GM23338 (cell line): Measurements from ENCODE around the gene SLC35D1. TPM values are rescaled to one million over a fixed set of nuclear protein-coding genes. Genes with fewer than 3 reads are reported as not detected.

Source experiments
- ATAC-seq: fragments of 200-7000 bp; cut with Tn5 transposase; 3 replicates; pipeline ENCODE4 v1.9.1; 2020
- DNase-seq: peaks from one replicate; pipeline ENCODE4 v3.0.0-alpha.2; 2015; ENCODE audit warnings: low spot score
- H2AFZ ChIP-seq: fragments of 200-600 bp; sonication (generic); 2 replicates; pipeline ENCODE4 v1.8.0; 2016; ENCODE audit warnings: antibody characterized with exemption, mild to moderate bottlenecking, moderate library complexity
- H3F3A ChIP-seq: fragments of 200-600 bp; sonication (generic); replicated peaks from 2 replicates; pipeline ENCODE4 v1.8.0; 2017; ENCODE audit warnings: antibody characterized with exemption, mixed run types, low read depth
- H3K27ac ChIP-seq: fragments of 200-600 bp; sonication (generic); 2 replicates; pipeline ENCODE4 v1.6.1; 2016; ENCODE audit warnings: low read depth
- H3K27me3 ChIP-seq: fragments of 200-600 bp; sonication (generic); 2 replicates; pipeline ENCODE4 v1.8.0; 2016; ENCODE audit warnings: mild to moderate bottlenecking, mixed run types, moderate library complexity; ENCODE audit not compliant: insufficient read depth
- H3K36me3 ChIP-seq: fragments of 200-600 bp; sonication (generic); 2 replicates; pipeline ENCODE4 v1.8.0; 2016; ENCODE audit warnings: mild to moderate bottlenecking; ENCODE audit not compliant: insufficient read depth
- H3K4me1 ChIP-seq: fragments of 200-600 bp; sonication (generic); 2 replicates; pipeline ENCODE4 v1.8.0; 2016; ENCODE audit warnings: mild to moderate bottlenecking, moderate library complexity; ENCODE audit not compliant: insufficient read depth
- H3K4me2 ChIP-seq: fragments of 200-600 bp; sonication (generic); 2 replicates; pipeline ENCODE4 v1.7.1; 2017; ENCODE audit warnings: mixed run types
- H3K4me3 ChIP-seq: fragments of 200-600 bp; sonication (generic); 2 replicates; pipeline ENCODE4 v1.6.1; 2016; ENCODE audit warnings: mixed run types
- H3K79me2 ChIP-seq: fragments of 200-600 bp; sonication (generic); replicated peaks from 2 replicates; pipeline ENCODE4 v1.8.0; 2017; ENCODE audit warnings: mild to moderate bottlenecking; ENCODE audit not compliant: insufficient read depth
- H3K9me2 ChIP-seq: fragments of 200-600 bp; sonication (generic); 2 replicates; pipeline ENCODE4 v1.8.0; 2017; ENCODE audit not compliant: insufficient read depth
- H4K20me1 ChIP-seq: fragments of 200-600 bp; sonication (generic); replicated peaks from 2 replicates; pipeline ENCODE4 v1.8.0; 2017; ENCODE audit warnings: mild to moderate bottlenecking; ENCODE audit not compliant: insufficient read depth
- H3K27ac Mint-ChIP-seq: 2 replicates; pipeline ENCODE4 v1.8.0; 2020; ENCODE audit warnings: inconsistent platforms, mild to moderate bottlenecking, moderate library complexity, mixed read lengths
- H3K27me3 Mint-ChIP-seq: 3 replicates; pipeline ENCODE4 v1.8.0; 2022; ENCODE audit warnings: low read depth, mild to moderate bottlenecking, moderate library complexity, mixed read lengths, inconsistent platforms; ENCODE audit not compliant: insufficient read depth, poor library complexity
- H3K36me3 Mint-ChIP-seq: 3 replicates; pipeline ENCODE4 v1.8.0; 2021; ENCODE audit warnings: low read depth, mild to moderate bottlenecking, inconsistent platforms, moderate library complexity, mixed read lengths
- H3K4me1 Mint-ChIP-seq: 3 replicates; pipeline ENCODE4 v1.8.0; 2020; ENCODE audit warnings: mild to moderate bottlenecking, inconsistent platforms, mixed read lengths
- H3K4me3 Mint-ChIP-seq: 3 replicates; pipeline ENCODE4 v1.8.0; 2021; ENCODE audit warnings: moderate library complexity, mild to moderate bottlenecking, inconsistent platforms, mixed read lengths
- H3K9me3 Mint-ChIP-seq: 3 replicates; pipeline ENCODE4 v1.8.0; 2020; ENCODE audit warnings: moderate library complexity, mild to moderate bottlenecking, inconsistent platforms, mixed read lengths
- EZH2 ChIP-seq: fragments of 200-600 bp; sonication (generic); IDR thresholded peaks from one replicate; pipeline ENCODE4 v1.8.0; 2017; ENCODE audit warnings: antibody characterized with exemption, mild to moderate bottlenecking, low read depth; ENCODE audit not compliant: unreplicated experiment
- EZH2phosphoT487 ChIP-seq: fragments of 200-600 bp; sonication (generic); IDR thresholded peaks from one replicate; pipeline ENCODE4 v1.8.1; 2018; ENCODE audit warnings: antibody characterized with exemption; ENCODE audit not compliant: unreplicated experiment
- JUNB ChIP-seq: IDR thresholded peaks from one replicate; pipeline ENCODE4 v1.6.1; 2016; ENCODE audit warnings: antibody characterized with exemption; ENCODE audit not compliant: unreplicated experiment
- NANOG ChIP-seq: IDR thresholded peaks from 2 replicates; pipeline ENCODE4 v1.6.1; 2016; ENCODE audit warnings: antibody characterized with exemption, borderline replicate concordance
- POLR2AphosphoS5 ChIP-seq: IDR thresholded peaks from 2 replicates; pipeline ENCODE4 v1.6.1; 2016; ENCODE audit warnings: antibody characterized with exemption, low read depth
- ZNF114 ChIP-seq: fragments of 250-450 bp; sonication (Bioruptor Pico); IDR thresholded peaks from 2 replicates; pipeline ENCODE4 v1.5.0; 2020; ENCODE audit warnings: mild to moderate bottlenecking, moderate library complexity
- ZNF331 ChIP-seq: fragments of 250-450 bp; sonication (Bioruptor Pico); IDR thresholded peaks from 2 replicates; pipeline ENCODE4 v1.5.0; 2020; ENCODE audit warnings: low read depth, mild to moderate bottlenecking, moderate library complexity
- polyA plus RNA-seq: library from polyadenylated mRNA; unstranded; fragments of >200 nt; fragmentation: Nextera tagmentation; extraction: Ambion mirVana; gene quantifications from 2 replicates; pipeline ENCODE4 v1.2.1, GENCODE V29; 2016
- total RNA-seq: library from RNA; depleted of rRNA; stranded (reverse); fragments of >200 nt; shearing (Covaris generic); gene quantifications from 2 replicates; pipeline ENCODE4 v1.2.3, GENCODE V29; 2014
- TF ChIP-seq, protein P1 (sequence below): fragments of 250-450 bp; sonication (Bioruptor Pico); IDR thresholded peaks from 2 replicates; pipeline ENCODE4 v1.5.0; 2020; ENCODE audit warnings: mild to moderate bottlenecking, moderate library complexity
- TF ChIP-seq, protein P2 (sequence below): IDR thresholded peaks from 2 replicates; pipeline ENCODE4 v1.6.1; 2016; ENCODE audit warnings: antibody characterized with exemption

Gene SLC35D1
- total and polyA plus RNA-seq, 2 experiments from 2014 or later, result 0.68 to 2.8 TPM

DNA sequence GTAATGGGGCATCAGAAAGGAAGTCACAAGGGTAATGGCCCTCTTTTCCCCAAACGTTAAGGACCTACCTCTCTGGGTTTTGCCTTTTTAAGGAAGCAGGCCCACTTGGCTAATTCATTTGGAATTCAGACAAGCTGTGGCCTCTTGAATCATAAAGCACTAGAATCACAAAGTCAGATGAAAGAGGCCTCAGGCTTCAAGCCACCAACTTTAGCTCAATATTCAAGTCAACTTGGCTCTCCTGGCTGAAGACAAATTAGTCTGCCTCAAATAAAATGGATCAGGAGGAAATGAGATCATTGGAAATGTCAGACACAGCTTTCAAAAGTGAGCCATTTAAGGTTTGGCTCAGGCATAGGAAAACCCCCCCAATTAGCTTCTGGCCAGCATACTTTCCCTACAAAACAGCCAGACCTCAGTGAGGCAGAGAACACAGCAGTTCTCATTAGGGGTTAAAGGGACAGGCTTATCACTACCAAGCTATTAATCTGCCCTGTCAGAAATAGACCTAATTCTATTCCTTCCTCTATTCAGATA lies 34.3 kb downstream of the SLC35D1 start:
- Mint-ChIP-seq H3K27me3 (peaks cover 7% of the 10 kb centered on the region), H3K36me3 (no peaks in the 10 kb centered on the region), H3K4me3 (no peak overlapping the region), H3K9me3 (no peaks in the 10 kb centered on the region), H3K27ac (no peak overlapping the region), H3K4me1 (peaks cover 26% of the 10 kb centered on the region)
- Histone ChIP-seq H3K27ac (no peak overlapping the region), H3K9me2 (no peaks in the 10 kb centered on the region), H3F3A (no peaks in the 10 kb centered on the region), H3K36me3 (no peaks in the 10 kb centered on the region), H3K4me1 (peaks cover 15% of the 10 kb centered on the region), H4K20me1 (peaks cover 5% of the 10 kb centered on the region; the same call in 1 of the 2 replicates), H3K4me3 (no peak overlapping the region), H3K27me3 (peaks cover 39% of the 10 kb centered on the region), H2AFZ (no peak overlapping the region), H3K79me2 (no peaks in the 10 kb centered on the region), H3K4me2 (0 out of 2 replicates have a peak overlapping the region, but pooled peaks have one; percentile 34)
- ATAC-seq, result peak; percentile 87
- TF ChIP-seq ZNF114 (CRISPR knock-in tag) (no peak), POLR2AphosphoS5 (0 out of 2 replicates have a peak, but pooled peaks have one; percentile 28)
- TF ChIP-seq, protein P1, sequence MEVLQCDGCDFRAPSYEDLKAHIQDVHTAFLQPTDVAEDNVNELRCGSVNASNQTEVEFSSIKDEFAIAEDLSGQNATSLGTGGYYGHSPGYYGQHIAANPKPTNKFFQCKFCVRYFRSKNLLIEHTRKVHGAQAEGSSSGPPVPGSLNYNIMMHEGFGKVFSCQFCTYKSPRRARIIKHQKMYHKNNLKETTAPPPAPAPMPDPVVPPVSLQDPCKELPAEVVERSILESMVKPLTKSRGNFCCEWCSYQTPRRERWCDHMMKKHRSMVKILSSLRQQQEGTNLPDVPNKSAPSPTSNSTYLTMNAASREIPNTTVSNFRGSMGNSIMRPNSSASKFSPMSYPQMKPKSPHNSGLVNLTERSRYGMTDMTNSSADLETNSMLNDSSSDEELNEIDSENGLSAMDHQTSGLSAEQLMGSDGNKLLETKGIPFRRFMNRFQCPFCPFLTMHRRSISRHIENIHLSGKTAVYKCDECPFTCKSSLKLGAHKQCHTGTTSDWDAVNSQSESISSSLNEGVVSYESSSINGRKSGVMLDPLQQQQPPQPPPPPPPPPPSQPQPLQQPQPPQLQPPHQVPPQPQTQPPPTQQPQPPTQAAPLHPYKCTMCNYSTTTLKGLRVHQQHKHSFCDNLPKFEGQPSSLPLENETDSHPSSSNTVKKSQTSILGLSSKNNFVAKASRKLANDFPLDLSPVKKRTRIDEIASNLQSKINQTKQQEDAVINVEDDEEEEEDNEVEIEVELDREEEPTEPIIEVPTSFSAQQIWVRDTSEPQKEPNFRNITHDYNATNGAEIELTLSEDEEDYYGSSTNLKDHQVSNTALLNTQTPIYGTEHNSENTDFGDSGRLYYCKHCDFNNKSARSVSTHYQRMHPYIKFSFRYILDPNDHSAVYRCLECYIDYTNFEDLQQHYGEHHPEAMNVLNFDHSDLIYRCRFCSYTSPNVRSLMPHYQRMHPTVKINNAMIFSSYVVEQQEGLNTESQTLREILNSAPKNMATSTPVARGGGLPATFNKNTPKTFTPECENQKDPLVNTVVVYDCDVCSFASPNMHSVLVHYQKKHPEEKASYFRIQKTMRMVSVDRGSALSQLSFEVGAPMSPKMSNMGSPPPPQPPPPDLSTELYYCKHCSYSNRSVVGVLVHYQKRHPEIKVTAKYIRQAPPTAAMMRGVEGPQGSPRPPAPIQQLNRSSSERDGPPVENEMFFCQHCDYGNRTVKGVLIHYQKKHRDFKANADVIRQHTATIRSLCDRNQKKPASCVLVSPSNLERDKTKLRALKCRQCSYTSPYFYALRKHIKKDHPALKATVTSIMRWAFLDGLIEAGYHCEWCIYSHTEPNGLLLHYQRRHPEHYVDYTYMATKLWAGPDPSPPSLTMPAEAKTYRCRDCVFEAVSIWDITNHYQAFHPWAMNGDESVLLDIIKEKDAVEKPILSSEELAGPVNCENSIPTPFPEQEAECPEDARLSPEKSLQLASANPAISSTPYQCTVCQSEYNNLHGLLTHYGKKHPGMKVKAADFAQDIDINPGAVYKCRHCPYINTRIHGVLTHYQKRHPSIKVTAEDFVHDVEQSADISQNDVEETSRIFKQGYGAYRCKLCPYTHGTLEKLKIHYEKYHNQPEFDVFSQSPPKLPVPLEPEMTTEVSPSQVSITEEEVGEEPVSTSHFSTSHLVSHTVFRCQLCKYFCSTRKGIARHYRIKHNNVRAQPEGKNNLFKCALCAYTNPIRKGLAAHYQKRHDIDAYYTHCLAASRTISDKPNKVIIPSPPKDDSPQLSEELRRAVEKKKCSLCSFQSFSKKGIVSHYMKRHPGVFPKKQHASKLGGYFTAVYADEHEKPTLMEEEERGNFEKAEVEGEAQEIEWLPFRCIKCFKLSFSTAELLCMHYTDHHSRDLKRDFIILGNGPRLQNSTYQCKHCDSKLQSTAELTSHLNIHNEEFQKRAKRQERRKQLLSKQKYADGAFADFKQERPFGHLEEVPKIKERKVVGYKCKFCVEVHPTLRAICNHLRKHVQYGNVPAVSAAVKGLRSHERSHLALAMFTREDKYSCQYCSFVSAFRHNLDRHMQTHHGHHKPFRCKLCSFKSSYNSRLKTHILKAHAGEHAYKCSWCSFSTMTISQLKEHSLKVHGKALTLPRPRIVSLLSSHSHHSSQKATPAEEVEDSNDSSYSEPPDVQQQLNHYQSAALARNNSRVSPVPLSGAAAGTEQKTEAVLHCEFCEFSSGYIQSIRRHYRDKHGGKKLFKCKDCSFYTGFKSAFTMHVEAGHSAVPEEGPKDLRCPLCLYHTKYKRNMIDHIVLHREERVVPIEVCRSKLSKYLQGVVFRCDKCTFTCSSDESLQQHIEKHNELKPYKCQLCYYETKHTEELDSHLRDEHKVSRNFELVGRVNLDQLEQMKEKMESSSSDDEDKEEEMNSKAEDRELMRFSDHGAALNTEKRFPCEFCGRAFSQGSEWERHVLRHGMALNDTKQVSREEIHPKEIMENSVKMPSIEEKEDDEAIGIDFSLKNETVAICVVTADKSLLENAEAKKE, result peak; percentile 23; the same call in 1 of the 2 replicates
- DNase-seq, result peak; percentile 74

DNA sequence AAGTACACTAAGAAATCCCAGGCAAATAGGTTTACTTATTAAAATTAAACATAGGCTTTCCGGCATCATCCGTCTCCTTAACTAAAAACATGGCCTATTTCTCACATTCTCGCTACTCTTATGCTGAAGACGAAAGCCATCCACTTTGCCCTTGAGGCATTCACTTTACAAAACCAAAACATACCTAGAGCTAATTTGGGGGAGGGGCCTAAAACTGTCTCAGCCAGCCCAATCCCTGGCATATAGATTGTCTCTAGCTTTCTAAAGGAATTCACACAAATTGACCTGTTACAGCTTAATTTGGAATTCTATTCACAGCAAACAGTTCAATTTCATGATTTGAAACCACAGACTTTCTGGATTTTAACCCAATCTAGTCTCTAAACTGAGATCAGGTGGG lies 34.8 kb downstream of the SLC35D1 start:
- Histone ChIP-seq H3F3A (no peaks in the 10 kb centered on the region), H3K4me2 (peak overlapping the region; percentile 40; the same call in 1 of the 2 replicates), H3K4me1 (peaks cover 15% of the 10 kb centered on the region), H4K20me1 (peaks cover 5% of the 10 kb centered on the region; the same call in 1 of the 2 replicates), H3K36me3 (no peaks in the 10 kb centered on the region), H3K9me2 (no peaks in the 10 kb centered on the region), H3K27ac (no peak overlapping the region), H3K4me3 (no peak overlapping the region; the same call in 1 of the 2 replicates), H3K79me2 (no peaks in the 10 kb centered on the region), H2AFZ (no peak overlapping the region), H3K27me3 (peaks cover 39% of the 10 kb centered on the region)
- Mint-ChIP-seq H3K9me3 (no peaks in the 10 kb centered on the region), H3K4me3 (no peak overlapping the region), H3K36me3 (no peaks in the 10 kb centered on the region), H3K27ac (no peak overlapping the region), H3K27me3 (peaks cover 7% of the 10 kb centered on the region), H3K4me1 (peaks cover 26% of the 10 kb centered on the region)
- ATAC-seq (peak; percentile 76), DNase-seq (peak; percentile 62)
- TF ChIP-seq EZH2 (no peak), NANOG (no peak), JUNB (no peak), ZNF331 (CRISPR knock-in tag) (no peak), EZH2phosphoT487 (no peak)
- TF ChIP-seq, protein P2, sequence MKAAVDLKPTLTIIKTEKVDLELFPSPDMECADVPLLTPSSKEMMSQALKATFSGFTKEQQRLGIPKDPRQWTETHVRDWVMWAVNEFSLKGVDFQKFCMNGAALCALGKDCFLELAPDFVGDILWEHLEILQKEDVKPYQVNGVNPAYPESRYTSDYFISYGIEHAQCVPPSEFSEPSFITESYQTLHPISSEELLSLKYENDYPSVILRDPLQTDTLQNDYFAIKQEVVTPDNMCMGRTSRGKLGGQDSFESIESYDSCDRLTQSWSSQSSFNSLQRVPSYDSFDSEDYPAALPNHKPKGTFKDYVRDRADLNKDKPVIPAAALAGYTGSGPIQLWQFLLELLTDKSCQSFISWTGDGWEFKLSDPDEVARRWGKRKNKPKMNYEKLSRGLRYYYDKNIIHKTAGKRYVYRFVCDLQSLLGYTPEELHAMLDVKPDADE, result no peak
